AG09309 (cell line): ENCODE results near the gene ID1.

Experiments used
- DNase-seq: peaks from one replicate; pipeline ENCODE4 v3.0.0-alpha.2; 2010; ENCODE audit warnings: low read depth
- H3K4me3 ChIP-seq: 2 replicates; pipeline ENCODE4 v1.5.1; 2011; ENCODE audit warnings: mild to moderate bottlenecking, low read depth, low read length, moderate library complexity; ENCODE audit not compliant: control insufficient read depth
- TF ChIP-seq, protein P1 (sequence below): IDR thresholded peaks from 2 replicates; pipeline ENCODE4 v1.5.1; 2011; ENCODE audit warnings: mild to moderate bottlenecking, low read depth, low read length, inconsistent platforms; ENCODE audit not compliant: insufficient read depth, control insufficient read depth; ENCODE audit errors: missing control alignments

Gene ID1

DNA sequence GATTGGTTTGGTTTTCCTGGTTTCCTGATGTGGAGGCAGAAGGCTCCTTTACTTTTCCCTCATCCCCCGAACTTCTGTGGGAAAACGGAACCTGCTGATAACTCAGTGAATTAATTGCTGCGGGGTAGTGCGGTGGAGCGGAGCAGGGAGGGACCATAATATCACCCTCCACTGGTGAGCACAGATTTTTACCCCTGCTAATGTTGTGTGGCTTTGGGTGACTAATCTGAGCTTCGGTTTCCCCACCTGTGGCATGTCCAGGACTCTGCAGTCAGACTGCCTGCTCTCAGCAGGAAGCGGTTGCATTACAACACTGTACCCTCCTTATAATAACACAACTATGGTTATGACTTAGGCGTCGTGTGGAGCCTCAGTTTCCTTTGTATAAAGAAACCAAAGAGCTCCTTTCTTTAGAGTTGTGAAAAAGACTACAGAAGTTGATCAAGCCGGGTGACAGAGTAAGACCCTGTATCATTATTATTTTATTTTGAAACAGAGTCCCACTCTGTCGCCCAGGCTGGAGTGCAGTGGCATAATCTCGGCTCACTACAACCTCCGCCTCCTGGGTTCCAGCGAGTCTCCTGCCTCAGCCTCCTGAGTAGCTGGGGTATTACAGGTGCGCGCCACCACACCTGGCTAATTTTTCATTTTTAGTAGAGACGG lies 2.2 kb upstream of the ID1 start:
- no peak for DNase-seq
- no peak overlapping the region; the same call in 1 of the 2 replicates for H3K4me3 ChIP-seq
- TF ChIP-seq, protein P1, sequence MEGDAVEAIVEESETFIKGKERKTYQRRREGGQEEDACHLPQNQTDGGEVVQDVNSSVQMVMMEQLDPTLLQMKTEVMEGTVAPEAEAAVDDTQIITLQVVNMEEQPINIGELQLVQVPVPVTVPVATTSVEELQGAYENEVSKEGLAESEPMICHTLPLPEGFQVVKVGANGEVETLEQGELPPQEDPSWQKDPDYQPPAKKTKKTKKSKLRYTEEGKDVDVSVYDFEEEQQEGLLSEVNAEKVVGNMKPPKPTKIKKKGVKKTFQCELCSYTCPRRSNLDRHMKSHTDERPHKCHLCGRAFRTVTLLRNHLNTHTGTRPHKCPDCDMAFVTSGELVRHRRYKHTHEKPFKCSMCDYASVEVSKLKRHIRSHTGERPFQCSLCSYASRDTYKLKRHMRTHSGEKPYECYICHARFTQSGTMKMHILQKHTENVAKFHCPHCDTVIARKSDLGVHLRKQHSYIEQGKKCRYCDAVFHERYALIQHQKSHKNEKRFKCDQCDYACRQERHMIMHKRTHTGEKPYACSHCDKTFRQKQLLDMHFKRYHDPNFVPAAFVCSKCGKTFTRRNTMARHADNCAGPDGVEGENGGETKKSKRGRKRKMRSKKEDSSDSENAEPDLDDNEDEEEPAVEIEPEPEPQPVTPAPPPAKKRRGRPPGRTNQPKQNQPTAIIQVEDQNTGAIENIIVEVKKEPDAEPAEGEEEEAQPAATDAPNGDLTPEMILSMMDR, result peak; percentile 4

DNA sequence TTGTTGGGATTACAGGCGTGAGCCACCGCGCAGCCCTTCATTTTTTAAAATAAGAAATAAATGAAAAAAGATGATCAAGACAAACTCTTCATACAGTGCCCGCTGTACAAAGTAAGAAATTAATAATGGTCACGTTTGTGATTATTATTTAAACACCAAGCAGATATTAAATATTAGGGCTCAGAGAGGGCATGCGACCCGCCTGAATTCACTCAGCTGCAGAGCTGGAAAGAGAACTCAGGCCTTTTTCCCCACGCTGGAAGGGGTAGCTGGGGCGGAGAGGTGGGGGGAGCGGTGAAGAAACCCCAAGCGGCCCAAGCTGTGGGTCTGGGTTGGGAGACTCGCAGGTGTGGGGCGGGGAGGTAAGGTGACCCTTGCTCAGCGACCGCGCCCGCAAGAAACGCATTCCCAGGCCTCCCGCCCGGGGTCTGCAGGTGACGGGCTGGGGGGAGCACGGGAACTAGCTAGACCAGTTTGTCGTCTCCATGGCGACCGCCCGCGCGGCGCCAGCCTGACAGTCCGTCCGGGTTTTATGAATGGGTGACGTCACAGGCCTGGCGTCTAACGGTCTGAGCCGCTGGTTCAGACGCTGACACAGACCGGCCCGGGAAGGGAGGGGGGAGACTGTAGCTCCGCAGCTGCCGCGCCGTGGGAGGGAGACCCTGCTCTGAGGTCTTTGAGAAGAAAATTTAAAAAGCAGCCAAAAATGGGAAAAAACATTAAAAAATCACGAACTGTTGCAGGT lies 1.1 kb upstream of the ID1 start:
- TF ChIP-seq, protein P1, result no peak
- peak overlapping the region; percentile 84 for H3K4me3 ChIP-seq
- peak; percentile 88 for DNase-seq

DNA sequence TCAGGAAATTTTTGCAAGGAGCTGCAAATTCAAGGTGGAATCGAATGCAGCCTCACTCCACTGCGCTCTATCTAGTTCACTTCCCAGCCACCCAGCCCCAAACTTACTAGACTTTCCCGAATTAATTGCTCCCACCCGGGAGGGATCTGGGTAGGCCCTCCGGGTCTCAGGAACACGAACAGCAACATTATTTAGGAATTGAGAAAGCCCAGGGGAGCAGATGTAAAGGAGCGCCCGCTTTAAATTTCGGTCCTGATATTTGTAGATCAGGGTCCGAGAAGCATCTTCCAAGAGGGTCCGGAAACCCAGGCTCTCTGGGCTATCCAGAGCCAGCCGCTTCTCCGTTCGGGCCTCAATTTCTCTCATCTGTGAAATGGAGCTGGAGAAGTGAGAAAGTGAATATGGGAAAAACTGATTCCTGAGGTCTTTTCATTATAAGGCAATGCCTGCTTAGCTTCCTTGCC lies 490 bp upstream of the ID1 start:
- peak overlapping the region; percentile 84 for H3K4me3 ChIP-seq
- no peak for DNase-seq
- TF ChIP-seq, protein P1, result no peak

DNA sequence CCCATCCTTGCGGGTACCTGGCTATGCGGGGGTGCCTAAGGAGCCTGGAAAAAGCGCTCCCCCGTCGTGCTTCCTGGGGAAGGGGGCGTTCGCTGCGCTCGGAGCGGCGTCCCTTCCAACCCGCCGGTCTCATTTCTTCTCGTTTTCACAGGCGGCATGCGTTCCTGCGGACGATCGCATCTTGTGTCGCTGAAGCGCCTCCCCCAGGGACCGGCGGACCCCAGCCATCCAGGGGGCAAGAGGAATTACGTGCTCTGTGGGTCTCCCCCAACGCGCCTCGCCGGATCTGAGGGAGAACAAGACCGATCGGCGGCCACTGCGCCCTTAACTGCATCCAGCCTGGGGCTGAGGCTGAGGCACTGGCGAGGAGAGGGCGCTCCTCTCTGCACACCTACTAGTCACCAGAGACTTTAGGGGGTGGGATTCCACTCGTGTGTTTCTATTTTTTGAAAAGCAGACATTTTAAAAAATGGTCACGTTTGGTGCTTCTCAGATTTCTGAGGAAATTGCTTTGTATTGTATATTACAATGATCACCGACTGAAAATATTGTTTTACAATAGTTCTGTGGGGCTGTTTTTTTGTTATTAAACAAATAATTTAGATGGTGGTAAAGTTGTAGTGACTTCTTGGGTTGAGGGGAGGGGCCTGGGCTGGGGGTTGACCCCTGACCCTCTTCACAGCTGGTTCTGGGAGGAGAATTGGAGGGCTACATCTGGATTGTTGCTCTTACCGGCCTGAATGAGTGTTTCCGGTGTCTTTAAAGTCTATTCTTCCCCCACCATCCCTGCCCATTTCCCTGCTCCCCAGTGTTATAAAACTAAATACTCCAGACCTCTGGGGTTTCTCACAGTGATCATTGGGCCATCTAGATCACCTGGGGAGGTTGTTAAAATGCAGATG lies 1.1 kb downstream of the ID1 start:
- TF ChIP-seq, protein P1, result no peak
- DNase-seq, result no peak

DNA sequence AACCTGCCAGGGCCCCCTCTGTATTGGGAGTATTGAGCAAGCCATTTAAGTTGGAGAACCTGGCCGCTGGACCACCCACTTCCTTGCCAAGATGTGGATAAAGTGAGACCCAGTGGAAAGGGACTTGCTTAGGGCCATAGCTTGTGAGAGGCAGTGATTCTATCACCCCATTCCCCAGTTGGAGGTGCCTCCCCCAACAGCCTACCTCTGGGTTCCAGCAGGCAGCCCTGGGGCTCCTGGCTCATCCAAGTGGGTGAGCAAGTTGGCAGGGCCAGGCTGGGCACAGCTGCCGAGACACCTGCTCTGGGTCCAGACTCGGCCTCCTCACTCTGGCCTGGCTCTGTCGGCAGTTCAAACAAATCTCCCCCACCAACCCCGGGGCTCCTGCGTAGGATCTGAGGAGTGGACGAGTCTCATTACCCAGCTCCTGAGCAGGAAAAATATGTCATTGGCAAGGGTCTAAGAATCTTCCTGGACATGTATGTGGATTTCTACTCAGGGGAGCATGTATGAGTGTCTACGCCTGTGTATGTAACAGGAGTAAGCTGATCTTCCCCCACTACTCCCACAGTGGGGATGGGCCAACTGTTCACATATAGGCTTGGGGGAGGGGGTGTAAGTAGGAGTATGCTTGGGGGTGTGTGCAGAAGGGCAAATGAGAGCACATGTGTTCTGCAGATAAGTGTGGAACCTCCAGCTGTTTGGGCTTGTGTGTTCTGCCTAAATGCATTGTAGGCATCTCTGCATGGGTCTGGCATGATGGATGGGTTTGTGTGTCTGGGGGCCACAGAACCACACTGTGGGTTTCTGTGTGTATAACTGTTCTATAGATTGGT lies 1.9 kb downstream of the ID1 start:
- TF ChIP-seq, protein P1, result no peak
- DNase-seq, result no peak
- peak overlapping the region; percentile 84 for H3K4me3 ChIP-seq

More for the DNA sequence above, 1.1 kb downstream of the ID1 start:
- H3K4me3 ChIP-seq, result peak overlapping the region; percentile 84
